ENCODE data around the gene RNF138. TPM values are rescaled to one million over a fixed set of nuclear protein-coding genes. Genes with fewer than 3 reads are reported as not detected.

Gene RNF138
- total and polyA plus RNA-seq, 2 donors (not counting 1 experiment from before 2014, with no cell fraction given) = 30.9 to 60.8 TPM

DNA sequence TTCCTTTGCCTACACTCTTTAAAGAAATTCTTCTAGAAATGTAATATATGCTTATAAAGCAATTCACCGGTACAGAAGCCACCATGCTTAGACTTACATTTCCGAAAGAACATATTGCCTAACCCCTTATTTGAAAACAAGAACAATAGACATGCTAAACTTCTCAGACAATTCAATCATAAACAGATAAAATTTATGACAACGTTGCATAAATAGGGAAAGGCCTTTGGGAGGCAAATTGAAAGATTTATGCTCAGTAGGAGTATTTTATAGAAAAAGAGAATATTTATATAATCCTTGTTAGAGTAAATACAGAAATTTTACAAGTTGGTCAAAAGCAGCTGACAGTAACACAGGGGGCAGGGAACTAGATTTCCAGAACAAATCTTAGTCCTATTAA is 82.0 kb downstream of the RNF138 start:
- H3K27ac Mint-ChIP-seq = no peak overlapping the region
- TF ChIP-seq, protein P1, sequence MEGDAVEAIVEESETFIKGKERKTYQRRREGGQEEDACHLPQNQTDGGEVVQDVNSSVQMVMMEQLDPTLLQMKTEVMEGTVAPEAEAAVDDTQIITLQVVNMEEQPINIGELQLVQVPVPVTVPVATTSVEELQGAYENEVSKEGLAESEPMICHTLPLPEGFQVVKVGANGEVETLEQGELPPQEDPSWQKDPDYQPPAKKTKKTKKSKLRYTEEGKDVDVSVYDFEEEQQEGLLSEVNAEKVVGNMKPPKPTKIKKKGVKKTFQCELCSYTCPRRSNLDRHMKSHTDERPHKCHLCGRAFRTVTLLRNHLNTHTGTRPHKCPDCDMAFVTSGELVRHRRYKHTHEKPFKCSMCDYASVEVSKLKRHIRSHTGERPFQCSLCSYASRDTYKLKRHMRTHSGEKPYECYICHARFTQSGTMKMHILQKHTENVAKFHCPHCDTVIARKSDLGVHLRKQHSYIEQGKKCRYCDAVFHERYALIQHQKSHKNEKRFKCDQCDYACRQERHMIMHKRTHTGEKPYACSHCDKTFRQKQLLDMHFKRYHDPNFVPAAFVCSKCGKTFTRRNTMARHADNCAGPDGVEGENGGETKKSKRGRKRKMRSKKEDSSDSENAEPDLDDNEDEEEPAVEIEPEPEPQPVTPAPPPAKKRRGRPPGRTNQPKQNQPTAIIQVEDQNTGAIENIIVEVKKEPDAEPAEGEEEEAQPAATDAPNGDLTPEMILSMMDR (IDR thresholded peaks at IDR 0.05) = no peak
- TF ChIP-seq EZH2 (IDR thresholded peaks at IDR 0.05; ENCODE audit: borderline replicate concordance, insufficient read depth, low read depth, low read length, poor library complexity, severe bottlenecking) = no peak
- no peak overlapping the region for H3K4me3 ChIP-seq (ENCODE audit: control extremely low read depth in 1 of 5, extremely low read depth in 1 of 5, insufficient read depth in 1 of 5, low read depth in 2 of 5, low read length in 4 of 5)
- H3K79me2 ChIP-seq (ENCODE audit: control insufficient read depth, insufficient read depth, low read length) = no peaks in the 10 kb centered on the region
- no peaks in the 10 kb centered on the region for H3K9me3 ChIP-seq (ENCODE audit: control extremely low read depth in 1 of 3, control insufficient read depth in 2 of 3, insufficient read depth in 1 of 3, low read length in 2 of 3)
- ATAC-seq (ENCODE audit: low read depth) (no peak), DNase-seq (no peak)
- H3K4me1 ChIP-seq (ENCODE audit: control insufficient read depth in 2 of 2, insufficient read depth in 2 of 2, low read length in 2 of 2) = no peaks in the 10 kb centered on the region
- WGBS (ENCODE audit: insufficient coverage) = no CpG with 5 or more reads among the region's 3 CpGs
- no peaks in the 10 kb centered on the region for H3K27me3 ChIP-seq (replicated peaks in 1 of 4; ENCODE audit: control extremely low read depth in 1 of 4, control insufficient read depth in 3 of 4, insufficient read depth in 4 of 4, low read length in 3 of 4)
- H3K4me3 Mint-ChIP-seq = no peak overlapping the region
- no peak overlapping the region for H2AFZ ChIP-seq (ENCODE audit: insufficient read depth, low read depth, low read length, poor library complexity, severe bottlenecking)
- no peak overlapping the region for H3K9ac ChIP-seq (ENCODE audit: low read length)
- intact Hi-C loops (cut with micrococcal nuclease) = no loop called here
- H3K4me2 ChIP-seq (replicated peaks; ENCODE audit: low read depth, low read length, poor library complexity, severe bottlenecking) = no peak overlapping the region
- no peak overlapping the region for H3K27ac ChIP-seq (ENCODE audit: low read length in 2 of 2)
- no peaks in the 10 kb centered on the region for H3K36me3 ChIP-seq (replicated peaks in 1 of 2; ENCODE audit: control extremely low read depth in 1 of 2, control insufficient read depth in 1 of 2, extremely low read depth in 1 of 2, insufficient read depth in 2 of 2, low read length in 1 of 2)
- H4K20me1 ChIP-seq (ENCODE audit: control insufficient read depth, insufficient read depth, low read length, poor library complexity, severe bottlenecking) = no peaks in the 10 kb centered on the region
- H3K9me3 Mint-ChIP-seq (ENCODE audit: insufficient read depth) = peaks cover 2% of the 10 kb centered on the region
- ChIA-PET POLR2A (no interaction called here), CTCF (no interaction called here)
- H3K4me1 Mint-ChIP-seq = no peaks in the 10 kb centered on the region
- H3K27me3 Mint-ChIP-seq = peaks cover 18% of the 10 kb centered on the region

DNA sequence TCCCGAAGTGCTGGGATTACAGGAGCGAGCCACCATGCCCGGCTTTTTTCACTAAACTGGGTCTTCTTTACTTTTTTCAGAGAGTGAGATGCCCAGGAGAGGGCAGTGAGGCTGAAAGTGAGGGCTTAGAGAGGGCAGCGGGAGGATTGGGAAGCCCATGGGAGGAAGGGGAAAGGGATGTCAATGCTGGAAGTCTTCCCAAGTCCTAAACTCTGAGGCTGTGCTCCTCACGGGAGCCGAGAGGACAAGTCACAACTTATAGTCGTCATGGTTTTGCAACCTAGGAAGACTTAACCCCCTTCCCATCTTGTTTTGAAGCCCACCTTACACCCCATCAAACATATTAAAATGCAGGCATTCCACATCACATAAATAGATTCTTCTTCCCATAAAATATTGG is 83.0 kb downstream of the RNF138 start:
- POLR2A ChIA-PET = no interaction called here
- Mint-ChIP-seq H3K4me3 (no peak overlapping the region), H3K9me3 (ENCODE audit: insufficient read depth) (peaks cover 2% of the 10 kb centered on the region), H3K27me3 (peaks cover 15% of the 10 kb centered on the region), H3K4me1 (no peaks in the 10 kb centered on the region), H3K27ac (no peak overlapping the region)
- Histone ChIP-seq H3K9me3 (ENCODE audit: control extremely low read depth in 1 of 3, control insufficient read depth in 2 of 3, insufficient read depth in 1 of 3, low read length in 2 of 3) (no peaks in the 10 kb centered on the region), H3K36me3 (replicated peaks in 1 of 2; ENCODE audit: control extremely low read depth in 1 of 2, control insufficient read depth in 1 of 2, extremely low read depth in 1 of 2, insufficient read depth in 2 of 2, low read length in 1 of 2) (no peaks in the 10 kb centered on the region), H4K20me1 (ENCODE audit: control insufficient read depth, insufficient read depth, low read length, poor library complexity, severe bottlenecking) (no peaks in the 10 kb centered on the region), H3K4me1 (ENCODE audit: control insufficient read depth in 2 of 2, insufficient read depth in 2 of 2, low read length in 2 of 2) (no peaks in the 10 kb centered on the region), H3K9ac (ENCODE audit: low read length) (no peak overlapping the region), H3K27ac (ENCODE audit: low read length in 2 of 2) (no peak overlapping the region), H2AFZ (ENCODE audit: insufficient read depth, low read depth, low read length, poor library complexity, severe bottlenecking) (no peak overlapping the region), H3K4me2 (replicated peaks; ENCODE audit: low read depth, low read length, poor library complexity, severe bottlenecking) (no peak overlapping the region), H3K27me3 (replicated peaks in 1 of 4; ENCODE audit: control extremely low read depth in 1 of 4, control insufficient read depth in 3 of 4, insufficient read depth in 4 of 4, low read length in 3 of 4) (no peaks in the 10 kb centered on the region), H3K79me2 (ENCODE audit: control insufficient read depth, insufficient read depth, low read length) (no peaks in the 10 kb centered on the region), H3K4me3 (ENCODE audit: control extremely low read depth in 1 of 5, extremely low read depth in 1 of 5, insufficient read depth in 1 of 5, low read depth in 2 of 5, low read length in 4 of 5) (no peak overlapping the region)
- 100% methylated on average over 2 of the region's 7 CpGs for WGBS (ENCODE audit: insufficient coverage)
- DNase-seq (no peak), ATAC-seq (ENCODE audit: low read depth) (no peak)
- intact Hi-C loops (cut with micrococcal nuclease) = no loop called here
- CTCF ChIA-PET = interaction anchor here (0.6 kb wide), 1 partner anchor 15 kb away, joined by 3 read pairs; no protein-coding TSS in a partner anchor
- TF ChIP-seq, protein P1 (IDR thresholded peaks at IDR 0.05) = no peak
- TF ChIP-seq EZH2 (IDR thresholded peaks at IDR 0.05; ENCODE audit: borderline replicate concordance, insufficient read depth, low read depth, low read length, poor library complexity, severe bottlenecking) = no peak

Measured in B cell (primary cell).